Measurements from ENCODE around the gene MAGEC3.

GRCh38 chrX:141839856-141840255 is 1.7 kb downstream of the MAGEC3 start:
- no peak for TF ChIP-seq EZH2 (IDR thresholded peaks at IDR 0.05; ENCODE audit: insufficient read depth, poor library complexity, severe bottlenecking)
- no peak for TF ChIP-seq EZH2phosphoT487 (IDR thresholded peaks at IDR 0.05; ENCODE audit: insufficient read depth, low read depth)

Measured in GM23248 (cell line).